MCF 10A (cell line): ENCODE measurements around the gene CTU2. TPM values are rescaled to one million over a fixed set of nuclear protein-coding genes. Genes with fewer than 3 reads are reported as not detected.

Experiments used
- BruUV-seq: library from RNA; stranded (reverse); fragments of 400-500 nt; replicated peaks from 2 replicates; lab custom pipeline; 2021; lab: Mats Ljungman, UMichigan
- CTCF ChIA-PET: fragments of 300-600 bp; sonication (Branson Sonifier 250); formaldehyde crosslinking; extraction: SDS; loops from one replicate; lab custom pipeline; 2021; ENCODE audit warnings: antibody characterized with exemption, inconsistent platforms; lab: Yijun Ruan, JAX
- POLR2A ChIA-PET: fragments of 300-600, 350-650 bp; sonication (Branson Sonifier 250); formaldehyde crosslinking; extraction: SDS; loops from one replicate; lab custom pipeline; 2020; ENCODE audit warnings: antibody characterized with exemption, inconsistent platforms; lab: Yijun Ruan, JAX
- DNase-seq: peaks from one replicate; pipeline ENCODE4 v3.0.0-alpha.2; 2018; ENCODE audit not compliant: unreplicated experiment
- H3K27ac Mint-ChIP-seq: one replicate; pipeline ENCODE4 v1.8.0; 2022; ENCODE audit warnings: mild to moderate bottlenecking, low read depth, mixed read lengths; ENCODE audit not compliant: unreplicated experiment
- H3K27me3 Mint-ChIP-seq: one replicate; pipeline ENCODE4 v1.8.0; 2022; ENCODE audit warnings: mixed read lengths; ENCODE audit not compliant: insufficient read depth, unreplicated experiment
- H3K36me3 Mint-ChIP-seq: one replicate; pipeline ENCODE4 v1.8.0; 2022; ENCODE audit warnings: mild to moderate bottlenecking, moderate library complexity, mixed read lengths; ENCODE audit not compliant: insufficient read depth, unreplicated experiment
- H3K4me1 Mint-ChIP-seq: one replicate; pipeline ENCODE4 v1.8.0; 2022; ENCODE audit warnings: mixed read lengths; ENCODE audit not compliant: insufficient read depth, unreplicated experiment
- H3K4me3 Mint-ChIP-seq: one replicate; pipeline ENCODE4 v1.8.0; 2022; ENCODE audit warnings: mild to moderate bottlenecking, moderate library complexity, mixed read lengths; ENCODE audit not compliant: unreplicated experiment
- H3K9me3 Mint-ChIP-seq: one replicate; pipeline ENCODE4 v1.8.0; 2022; ENCODE audit warnings: mixed read lengths; ENCODE audit not compliant: unreplicated experiment
- intact Hi-C: fragments of 100-400 bp; cut with micrococcal nuclease; formaldehyde crosslinking; loops from 2 replicates; pipeline ENCODE4 v1.14.1; 2022
- total RNA-seq: library from RNA; stranded (reverse); gene quantifications from 2 replicates; pipeline ENCODE4 v1.2.3, GENCODE V29; 2022
- TF ChIP-seq, protein P1 (sequence below): fragments of 200-600 bp; IDR thresholded peaks from one replicate; pipeline ENCODE4 v1.8.0; 2022; ENCODE audit warnings: antibody characterized with exemption, mild to moderate bottlenecking; ENCODE audit not compliant: unreplicated experiment

Gene CTU2
- total RNA-seq, 1 experiment from 2014 or later, result 40.8 TPM

DNA sequence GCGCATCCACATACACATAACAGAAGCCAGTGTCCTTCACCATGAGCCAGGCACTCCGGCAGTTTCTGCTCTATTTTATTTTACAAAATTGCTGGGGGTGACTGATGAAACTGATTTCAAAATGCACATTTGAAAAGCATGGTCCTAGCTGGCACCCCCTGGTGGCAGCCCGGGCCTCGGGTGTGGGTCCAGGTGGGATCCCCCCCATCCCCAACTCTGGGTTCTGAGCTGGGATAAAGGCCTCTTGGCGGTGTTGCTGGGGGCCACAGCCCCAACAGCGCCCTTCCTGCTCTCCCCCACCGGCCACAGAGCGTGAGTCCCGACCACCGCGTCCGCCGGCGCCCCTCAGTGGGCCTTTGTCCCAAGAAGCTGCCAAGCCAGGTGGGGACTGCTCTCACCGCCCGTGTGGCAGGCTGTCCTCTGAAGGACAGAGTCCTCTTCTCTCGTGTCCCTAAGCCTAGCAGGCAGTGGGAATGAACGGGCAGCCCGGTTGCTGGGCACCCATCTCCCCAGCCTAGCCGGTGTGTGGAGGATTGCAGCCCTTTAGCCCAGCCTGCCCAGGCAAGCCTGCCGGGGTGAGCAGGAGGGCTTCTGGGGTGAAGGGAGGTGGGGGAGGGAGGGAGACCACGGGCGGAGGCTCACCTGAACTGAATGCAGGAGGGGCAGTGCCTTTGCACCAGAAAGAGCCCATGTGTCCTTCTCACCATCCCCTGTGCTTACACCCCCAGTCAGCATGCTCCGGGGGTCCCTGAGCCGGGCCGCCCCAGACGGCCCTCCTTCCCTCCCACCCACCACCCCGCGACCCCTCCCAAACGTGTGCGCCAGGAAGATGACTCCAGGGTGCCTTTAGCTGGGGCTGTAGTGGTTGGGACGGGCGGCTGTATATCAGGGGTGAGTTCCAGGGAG, 20.9 kb upstream of the CTU2 start:
- Mint-ChIP-seq H3K9me3 (no peaks in the 10 kb centered on the region), H3K4me1 (no peaks in the 10 kb centered on the region), H3K27me3 (peaks cover 26% of the 10 kb centered on the region), H3K4me3 (peak overlapping the region; percentile 65), H3K27ac (no peak overlapping the region), H3K36me3 (no peaks in the 10 kb centered on the region)
- DNase-seq, result peak; percentile 51
- intact Hi-C loops, result no loop called here
- POLR2A ChIA-PET, result interaction anchor here (0.6 to 0.7 kb wide), 2 partner anchors 41 to 152 kb away, joined by 3 read pairs; no protein-coding TSS in a partner anchor
- no TSS peak for BruUV-seq
- CTCF ChIA-PET, result no interaction called here
- TF ChIP-seq, protein P1, sequence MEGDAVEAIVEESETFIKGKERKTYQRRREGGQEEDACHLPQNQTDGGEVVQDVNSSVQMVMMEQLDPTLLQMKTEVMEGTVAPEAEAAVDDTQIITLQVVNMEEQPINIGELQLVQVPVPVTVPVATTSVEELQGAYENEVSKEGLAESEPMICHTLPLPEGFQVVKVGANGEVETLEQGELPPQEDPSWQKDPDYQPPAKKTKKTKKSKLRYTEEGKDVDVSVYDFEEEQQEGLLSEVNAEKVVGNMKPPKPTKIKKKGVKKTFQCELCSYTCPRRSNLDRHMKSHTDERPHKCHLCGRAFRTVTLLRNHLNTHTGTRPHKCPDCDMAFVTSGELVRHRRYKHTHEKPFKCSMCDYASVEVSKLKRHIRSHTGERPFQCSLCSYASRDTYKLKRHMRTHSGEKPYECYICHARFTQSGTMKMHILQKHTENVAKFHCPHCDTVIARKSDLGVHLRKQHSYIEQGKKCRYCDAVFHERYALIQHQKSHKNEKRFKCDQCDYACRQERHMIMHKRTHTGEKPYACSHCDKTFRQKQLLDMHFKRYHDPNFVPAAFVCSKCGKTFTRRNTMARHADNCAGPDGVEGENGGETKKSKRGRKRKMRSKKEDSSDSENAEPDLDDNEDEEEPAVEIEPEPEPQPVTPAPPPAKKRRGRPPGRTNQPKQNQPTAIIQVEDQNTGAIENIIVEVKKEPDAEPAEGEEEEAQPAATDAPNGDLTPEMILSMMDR, result peak; percentile 58

DNA sequence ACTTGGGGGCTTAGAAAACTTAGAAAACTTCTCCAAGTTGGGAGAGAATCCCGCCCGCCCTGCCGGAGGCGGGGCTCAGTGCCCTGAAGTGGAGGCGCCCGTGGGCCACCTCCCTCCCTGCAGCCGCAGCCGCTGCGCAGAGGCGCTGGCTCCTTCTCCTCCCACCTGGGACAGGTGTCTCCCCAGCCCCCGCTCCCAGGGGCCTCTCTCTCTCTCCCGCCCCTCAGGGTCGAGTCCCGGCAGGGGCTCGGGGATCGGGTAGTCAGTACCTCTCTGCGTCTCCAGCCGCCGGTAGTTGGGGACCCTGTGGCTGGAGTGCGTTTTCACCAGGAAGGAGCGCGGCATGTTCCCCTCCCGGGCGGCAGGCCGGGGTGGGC, 20.3 kb upstream of the CTU2 start:
- POLR2A ChIA-PET, result interaction anchor here (0.6 to 1.9 kb wide), 2 partner anchors 22 to 152 kb away, joined by 3 to 10 read pairs; partner anchors contain the start of gene MVD
- Mint-ChIP-seq H3K9me3 (no peaks in the 10 kb centered on the region), H3K27ac (no peak overlapping the region), H3K4me1 (no peaks in the 10 kb centered on the region), H3K27me3 (peaks cover 32% of the 10 kb centered on the region), H3K36me3 (no peaks in the 10 kb centered on the region), H3K4me3 (peak overlapping the region; percentile 65)
- TF ChIP-seq, protein P1, result no peak
- DNase-seq, result no peak
- CTCF ChIA-PET, result no interaction called here
- intact Hi-C loops, result no loop called here
- no TSS peak for BruUV-seq

DNA sequence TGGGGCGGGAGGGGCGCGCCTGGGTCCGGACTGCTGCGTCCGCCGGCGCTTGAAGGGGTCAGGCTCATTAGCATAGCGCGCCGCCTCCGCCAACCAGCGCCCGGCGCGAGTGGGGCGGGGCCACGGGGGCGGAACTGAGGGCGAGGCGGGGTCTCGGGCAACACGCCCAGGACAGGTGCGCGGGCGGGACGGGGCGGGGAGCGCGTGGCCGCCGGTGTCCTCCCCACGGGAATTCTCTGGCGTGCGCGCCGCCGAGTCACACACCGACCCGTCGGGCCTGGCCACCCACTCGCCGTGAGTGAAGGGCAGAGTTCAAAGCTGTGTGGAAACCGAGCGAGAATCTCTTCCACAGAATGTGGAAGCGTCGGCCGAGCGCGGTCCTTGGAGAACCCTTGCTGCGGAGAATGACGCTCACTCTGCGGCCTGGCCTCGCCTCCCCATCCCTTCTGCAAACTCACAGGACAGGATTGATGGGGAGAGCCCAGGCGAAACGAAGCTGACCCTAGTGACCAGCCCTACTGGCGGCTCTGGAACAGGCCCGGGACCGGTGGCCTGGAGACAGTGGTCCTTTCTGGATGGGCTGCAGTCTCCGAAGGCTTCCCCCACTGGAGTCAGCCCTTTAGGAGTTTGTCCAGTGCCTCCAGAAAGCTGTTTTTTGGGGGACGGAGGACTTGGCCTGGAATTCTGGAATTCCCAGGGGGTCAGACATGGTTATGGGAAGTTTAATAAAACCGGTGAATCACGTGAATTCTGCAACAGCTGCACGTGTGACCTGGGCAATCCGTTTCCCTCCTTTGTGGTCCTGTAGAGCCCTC, 19.7 kb upstream of the CTU2 start, which contains the start of gene SNAI3:
TSS of gene SNAI3 (minus strand) at position 69 of the 815 bp plus-strand sequence. CDS start 101 bp downstream, outside the sequence.
- DNase-seq, result peak; percentile 78
- CTCF ChIA-PET, result no interaction called here

More for the DNA sequence above, 19.7 kb upstream of the CTU2 start, which contains the start of gene SNAI3:
- peak within 1 kb of the TSS; percentile 65 for H3K4me3 Mint-ChIP-seq
- H3K4me1 Mint-ChIP-seq, result no peaks in the 10 kb centered on the region
- intact Hi-C loops, result no loop called here
- TF ChIP-seq, protein P1, result no peak
- no peaks in the 10 kb centered on the region for H3K9me3 Mint-ChIP-seq
- peaks cover 36% of the 10 kb centered on the region for H3K27me3 Mint-ChIP-seq
- BruUV-seq, result no TSS peak
- H3K36me3 Mint-ChIP-seq, result no peaks in the 10 kb centered on the region
- POLR2A ChIA-PET, result interaction anchor here (0.5 to 1.9 kb wide), 8 partner anchors 14 to 790 kb away, joined by 3 to 10 read pairs (median 4); partner anchors contain the start of gene MVD
- no peak within 1 kb of the TSS for H3K27ac Mint-ChIP-seq
